NCI-H510A treated with DMSO at 0.1 percent for 48 hours (cell line): ENCODE measurements around the gene VPS37C.
"Not testable (repeated sequence)": the region's sequence is repeated elsewhere in the genome, so short reads cannot be mapped to it uniquely, and the experiment has no call there.

Source experiments
- DNase-seq: peaks from one replicate; lab custom pipeline; 2025; lab: John Stamatoyannopoulos, UW

Gene VPS37C

DNA sequence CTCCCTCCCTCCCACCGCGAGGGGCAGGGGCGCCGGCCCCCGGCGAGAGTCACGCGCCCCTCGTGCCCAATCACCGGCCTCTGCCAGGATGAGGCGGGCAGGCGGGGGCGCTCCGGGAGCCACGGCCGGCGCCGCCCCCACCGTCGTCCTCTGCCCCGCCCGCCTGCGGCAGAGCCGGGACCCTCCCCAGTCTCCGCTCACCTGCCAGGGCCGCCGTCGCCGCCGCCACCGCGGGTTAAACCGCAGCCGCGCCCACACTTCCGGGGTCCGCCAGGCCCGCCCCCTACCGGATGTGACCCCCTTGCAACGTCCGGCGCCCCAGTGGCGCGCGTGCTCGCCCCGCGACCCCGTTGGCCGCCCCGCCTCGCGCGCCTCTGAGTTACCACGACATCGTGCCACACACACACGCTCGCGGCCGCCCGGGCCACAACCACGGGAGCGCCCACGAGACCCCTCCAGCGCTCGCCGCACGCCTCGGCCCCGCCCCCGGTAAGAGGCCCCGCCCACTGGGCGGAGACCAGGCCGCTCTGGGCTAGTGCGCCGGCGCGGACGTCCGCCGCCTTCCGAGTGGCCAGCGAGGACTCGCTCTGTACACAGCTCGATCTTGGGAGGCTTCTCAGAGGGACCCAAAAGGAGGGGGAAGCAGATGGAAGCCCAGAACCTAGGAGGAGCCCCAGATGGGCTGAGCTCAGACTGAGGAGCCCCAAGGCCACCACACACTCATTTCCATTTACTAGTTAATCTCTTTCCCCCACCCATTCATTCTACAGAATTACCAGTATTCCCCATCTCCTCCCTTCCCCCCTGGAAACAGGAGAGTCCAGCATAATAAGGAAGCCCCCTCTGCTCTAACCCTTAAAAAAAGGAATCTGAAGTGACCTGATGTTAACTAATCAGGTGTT lies at the start of gene VPS37C:
Gene VPS37C, minus strand, starts transcription at position 237 of the 902 bp plus-strand sequence. CDS start 22,597 bp downstream, outside the sequence.
- DNase-seq: peak; percentile 80

DNA sequence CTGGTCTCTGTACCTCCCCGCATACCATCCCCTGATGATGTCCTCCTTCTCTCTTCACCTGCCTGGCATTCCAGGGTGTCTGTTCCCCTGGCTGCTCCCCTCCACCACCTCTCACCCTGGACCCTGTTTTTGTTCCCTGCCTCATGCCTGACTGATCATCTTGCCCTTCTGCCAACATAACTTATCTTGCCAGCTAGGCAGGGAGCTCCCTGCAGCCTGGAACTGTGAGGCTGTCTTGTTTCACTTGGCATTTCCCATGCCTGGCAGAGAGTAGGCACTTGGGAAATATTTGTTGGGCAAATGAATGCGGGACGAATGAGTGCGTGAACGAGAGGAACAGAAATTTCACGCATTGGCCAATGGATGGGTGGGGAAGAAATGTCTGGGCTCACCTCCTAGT lies 49.4 kb upstream of the VPS37C start:
- DNase-seq: not testable (repeated sequence)

DNA sequence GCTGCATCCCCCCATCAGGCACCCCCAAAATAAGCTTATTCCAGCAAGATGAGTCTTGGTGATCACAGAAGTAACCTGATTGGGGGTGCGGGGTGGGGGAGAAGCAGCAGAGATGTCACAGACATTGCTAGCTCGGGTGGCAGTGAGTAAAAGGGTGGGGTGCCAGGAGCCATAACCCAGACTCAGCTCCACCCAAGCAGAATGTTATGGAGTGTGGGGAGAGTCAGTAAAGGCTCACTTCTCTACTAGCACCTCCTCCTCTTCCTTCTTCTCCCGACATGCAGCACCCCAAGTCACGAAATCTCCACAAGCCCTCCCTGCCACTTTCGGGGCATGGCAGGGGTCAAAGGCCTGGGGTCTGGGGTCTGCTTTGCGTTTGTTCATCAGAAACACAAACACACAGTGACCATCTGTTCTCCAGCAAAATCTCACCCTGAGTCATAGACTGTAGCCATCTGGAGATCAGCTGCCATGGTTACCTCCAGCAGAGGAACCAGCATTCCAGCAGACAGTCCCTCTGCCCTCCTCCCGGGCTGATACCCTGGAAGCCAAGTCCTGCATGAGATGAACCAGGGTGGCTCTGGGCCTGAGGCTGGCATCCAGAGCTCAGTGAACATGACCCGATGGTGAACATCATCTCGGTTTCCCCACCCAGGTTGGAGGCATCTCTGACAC lies 46.5 kb upstream of the VPS37C start:
- not testable (repeated sequence) for DNase-seq

DNA sequence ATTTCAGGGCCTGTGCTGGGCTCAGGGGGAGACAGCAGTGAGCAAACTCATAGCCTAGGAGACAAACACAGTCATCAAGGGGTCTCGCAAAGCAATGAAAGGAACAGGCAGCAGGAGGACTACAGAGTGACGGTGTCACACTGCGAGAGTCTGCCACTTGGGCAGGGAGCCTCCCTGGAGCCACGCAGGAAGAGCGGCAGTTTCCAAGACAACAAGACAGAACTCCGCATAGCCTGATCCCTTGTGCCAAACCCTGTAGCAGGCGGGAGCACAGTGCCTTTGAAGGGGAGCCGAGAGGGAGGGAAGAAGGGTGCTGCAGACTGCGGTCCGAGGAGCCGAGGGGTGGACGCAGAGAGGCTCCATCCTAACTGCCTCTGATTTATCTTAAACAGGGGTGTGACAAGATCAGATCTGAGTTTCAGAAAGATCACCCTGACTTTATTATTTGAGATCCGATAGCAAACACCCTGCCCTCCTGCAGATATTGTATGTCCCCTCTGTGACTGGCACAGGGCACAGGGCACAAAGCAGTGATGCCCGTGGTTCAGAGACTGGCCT lies 43.4 kb upstream of the VPS37C start:
- not testable (repeated sequence) for DNase-seq

DNA sequence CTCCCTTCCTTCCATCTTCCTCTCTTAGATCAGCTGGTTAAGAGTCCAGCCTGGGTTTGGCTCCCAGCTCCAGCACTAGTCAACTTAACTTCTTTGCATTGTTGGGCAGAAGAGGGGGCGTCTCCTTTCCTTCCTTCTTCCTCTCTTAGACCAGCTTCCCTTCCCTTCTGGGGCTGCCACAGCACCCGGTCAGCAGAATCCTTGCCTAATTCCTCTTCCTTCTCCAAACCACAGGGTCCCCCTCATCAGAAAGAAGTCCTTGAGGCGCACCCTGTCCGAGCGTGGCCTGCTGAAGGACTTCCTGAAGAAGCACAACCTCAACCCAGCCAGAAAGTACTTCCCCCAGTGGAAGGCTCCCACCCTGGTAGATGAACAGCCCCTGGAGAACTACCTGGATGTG lies 42.6 kb upstream of the VPS37C start:
- DNase-seq: not testable (repeated sequence)

DNA sequence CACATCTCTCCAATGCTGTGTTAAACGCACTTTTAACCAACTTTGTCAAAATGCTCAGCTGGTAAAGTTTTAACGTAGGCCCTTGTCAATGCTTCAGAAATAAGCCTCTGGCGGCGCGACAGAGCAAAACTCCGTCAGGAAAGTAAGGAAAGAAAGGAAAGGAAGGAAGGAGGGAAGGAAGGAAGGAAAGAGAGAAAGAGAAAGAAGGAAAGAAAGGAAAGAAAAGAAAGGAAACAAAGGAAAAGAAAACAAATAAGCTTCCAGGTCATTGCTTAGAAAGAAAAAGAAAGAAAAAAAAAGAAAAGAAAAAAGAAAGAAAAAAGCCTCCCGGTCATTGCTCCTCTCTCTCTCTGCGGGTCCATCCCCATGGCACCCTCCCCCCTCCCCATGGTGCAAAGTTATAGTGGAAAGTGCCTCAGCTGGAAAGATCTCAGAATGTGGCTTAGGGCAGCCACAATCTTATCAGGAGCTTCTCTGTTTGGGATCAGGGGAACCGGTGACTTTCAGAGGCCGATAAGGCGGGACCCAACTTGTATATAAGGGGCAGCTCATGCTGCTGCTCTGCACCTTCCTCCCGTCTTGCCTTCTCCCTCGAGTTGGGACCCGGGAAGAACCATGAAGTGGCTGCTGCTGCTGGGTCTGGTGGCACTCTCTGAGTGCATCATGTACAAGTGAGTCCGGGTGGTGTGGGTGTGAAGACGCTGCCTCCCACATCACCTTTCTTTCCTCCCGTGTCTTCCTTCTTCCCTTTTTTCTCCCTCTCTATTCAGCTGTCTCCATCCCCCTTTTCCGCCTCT lies 41.9 kb upstream of the VPS37C start, which contains the start of gene PGA3:
Gene PGA3, plus strand, starts transcription at position 566 of the 797 bp plus-strand sequence. Its CDS starts 50 bp downstream, at position 616.
- DNase-seq: not testable (repeated sequence)

DNA sequence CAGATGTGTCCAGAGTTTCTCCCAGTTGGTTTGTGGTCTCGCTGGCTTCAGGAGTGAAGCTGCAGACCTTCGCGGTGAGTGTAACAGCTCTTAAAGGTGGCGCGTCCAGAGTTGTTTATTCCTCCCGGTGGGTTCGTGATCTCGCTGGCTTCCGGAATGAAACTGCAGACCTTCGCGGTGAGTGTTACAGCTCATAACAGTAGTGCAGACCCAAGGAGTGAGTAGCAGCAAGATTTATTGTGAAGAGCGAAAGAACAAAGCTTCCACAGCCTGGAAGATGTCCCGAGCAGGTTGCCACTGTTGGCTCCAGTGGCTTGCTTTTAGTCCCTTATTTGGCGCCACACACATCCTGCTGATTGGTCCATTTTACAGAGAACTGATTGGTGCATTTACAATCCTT lies 40.2 kb upstream of the VPS37C start:
- DNase-seq: no peak

DNA sequence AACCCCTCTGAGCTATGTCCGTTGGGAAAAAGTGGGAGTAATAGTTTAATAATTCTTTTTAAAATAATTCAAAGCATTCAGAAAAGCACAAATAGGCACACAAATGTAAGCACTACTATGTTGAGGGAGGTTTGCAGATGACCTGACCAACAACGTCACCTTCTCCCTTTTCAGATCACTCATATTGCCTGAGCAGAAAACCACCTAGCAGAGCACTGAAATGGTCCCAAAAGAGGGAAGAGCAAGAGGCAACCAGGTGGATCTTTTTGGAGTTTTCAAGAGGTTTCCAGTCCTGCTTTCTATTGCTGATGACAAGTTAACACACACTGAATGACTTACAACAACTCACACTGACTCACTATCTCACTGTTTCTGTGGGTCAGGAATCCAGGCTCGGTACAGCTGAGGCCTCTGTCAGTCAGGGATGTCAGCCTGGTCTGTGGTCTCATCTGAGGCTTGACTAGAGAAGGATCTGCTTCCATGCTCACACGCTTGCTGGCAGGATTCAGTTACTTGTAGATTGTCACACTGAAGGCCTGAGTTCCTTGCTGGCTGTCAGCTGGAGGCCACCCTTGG lies 37.8 kb upstream of the VPS37C start:
- no peak for DNase-seq

DNA sequence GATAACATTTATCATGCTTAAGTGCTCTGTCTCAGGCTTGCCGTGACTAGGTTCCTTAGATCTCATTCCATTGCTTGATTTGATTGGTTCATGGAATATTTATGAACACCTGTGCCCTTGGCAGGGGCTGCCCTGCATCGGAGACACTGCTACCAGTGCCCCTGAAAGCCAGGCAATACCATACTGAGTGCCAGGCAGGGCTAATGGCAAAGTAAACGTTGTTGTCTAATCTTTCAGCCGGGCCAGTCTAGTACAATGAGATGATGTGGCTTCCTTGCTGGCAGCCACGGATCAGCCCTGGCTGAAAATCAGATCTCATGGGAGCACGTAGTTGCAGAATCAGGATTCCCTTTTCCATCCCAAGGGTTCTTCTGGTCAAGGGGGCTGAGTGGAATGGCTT lies 37.1 kb upstream of the VPS37C start:
- DNase-seq: no peak

DNA sequence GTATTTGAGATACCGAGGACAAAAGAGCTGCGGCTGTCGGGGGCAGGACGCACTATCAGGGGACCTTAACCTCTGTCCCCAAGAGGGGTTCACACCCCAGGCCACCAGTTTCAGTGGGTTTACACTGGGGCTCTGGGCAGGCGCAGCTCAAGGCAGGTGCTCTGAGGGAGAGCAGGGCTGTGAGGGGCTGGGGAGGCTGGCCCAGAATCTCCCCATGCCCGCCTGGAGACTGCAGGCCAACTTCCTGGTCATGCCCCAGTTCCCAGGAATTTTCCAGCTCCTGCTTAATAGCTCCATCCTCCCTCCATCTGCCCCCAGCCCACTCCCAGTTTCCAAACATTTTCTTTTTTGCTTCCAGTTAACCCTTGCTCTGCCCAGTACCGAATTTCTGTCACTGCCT lies 34.5 kb upstream of the VPS37C start:
- DNase-seq: no peak

DNA sequence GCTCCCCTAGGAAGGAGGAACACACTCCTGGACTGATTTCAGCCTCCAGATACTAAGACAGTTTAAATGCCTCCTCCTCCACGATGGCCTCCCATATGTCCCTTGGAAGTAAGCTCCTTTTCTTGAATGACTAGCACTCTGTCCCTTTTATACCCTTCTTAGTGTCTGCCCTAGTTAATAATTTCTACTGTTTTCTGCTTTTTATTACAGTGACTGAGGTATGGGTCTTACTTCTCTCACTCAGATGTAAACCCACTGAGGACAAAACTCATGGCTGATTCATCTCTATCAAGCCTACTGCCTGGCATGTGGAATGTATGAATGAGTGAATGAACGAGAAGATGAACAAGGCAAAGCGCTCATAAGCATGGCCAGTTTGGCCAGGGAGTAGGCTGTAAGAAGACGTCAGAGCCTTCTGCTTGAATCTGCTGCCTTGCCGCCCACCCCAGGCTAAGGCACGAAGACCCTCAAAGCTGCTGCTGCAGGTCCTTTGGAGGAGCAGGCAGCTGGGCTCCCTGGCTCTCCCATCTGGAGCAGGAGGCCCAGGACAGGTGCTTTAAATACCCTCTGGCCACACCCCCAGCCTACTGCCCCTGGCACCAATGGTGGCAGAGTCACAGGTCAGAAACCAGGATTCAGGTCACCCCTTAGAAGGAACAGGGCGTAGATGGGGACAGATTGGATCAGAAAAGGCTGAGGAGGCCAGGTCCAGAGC lies 33.9 kb upstream of the VPS37C start:
- DNase-seq: no peak

DNA sequence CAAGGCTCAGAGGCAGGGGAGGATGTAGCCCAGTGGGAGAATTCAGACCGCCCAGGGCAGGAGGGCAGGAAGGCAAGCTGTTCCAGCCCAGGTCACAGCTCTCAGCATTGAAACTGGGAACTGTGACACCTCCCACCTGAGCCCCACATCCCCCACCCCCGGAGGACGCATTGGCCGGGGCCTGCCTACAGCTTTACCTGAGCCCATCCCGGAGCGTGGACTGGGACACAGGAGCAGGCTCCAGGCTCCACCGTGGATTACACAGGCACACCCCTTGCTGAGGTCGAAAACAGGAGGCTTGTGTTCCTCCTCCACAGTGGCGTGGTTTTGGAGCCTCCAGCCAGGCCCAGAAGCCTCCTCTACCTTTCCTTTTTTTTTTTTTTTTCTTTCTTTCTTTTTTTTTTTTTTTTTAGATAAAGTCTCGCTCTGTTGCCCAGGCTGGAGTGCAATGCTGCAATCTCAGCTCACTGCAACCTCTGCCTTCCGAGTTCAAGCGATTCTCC lies 33.0 kb upstream of the VPS37C start:
- no peak for DNase-seq

DNA sequence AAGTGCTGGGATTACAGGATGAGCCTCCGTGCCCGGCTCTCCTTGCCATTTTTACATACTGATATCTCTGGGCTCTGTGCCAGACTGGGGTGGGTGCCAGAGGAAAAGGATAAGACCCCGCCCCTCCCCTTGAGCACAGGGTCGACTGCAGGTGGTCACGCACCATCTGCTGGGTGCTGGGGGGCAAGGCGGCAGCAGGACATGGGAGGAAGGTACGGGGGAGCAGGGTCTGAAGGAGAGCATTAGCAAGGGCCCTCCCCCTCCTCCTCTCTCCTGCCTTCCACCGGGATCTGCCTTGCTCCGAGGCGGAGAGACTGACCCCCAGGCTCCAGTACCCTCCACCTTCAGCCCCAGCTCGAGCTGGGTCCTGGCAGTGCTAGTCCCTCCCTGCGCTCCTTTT lies 32.4 kb upstream of the VPS37C start:
- no peak for DNase-seq

DNA sequence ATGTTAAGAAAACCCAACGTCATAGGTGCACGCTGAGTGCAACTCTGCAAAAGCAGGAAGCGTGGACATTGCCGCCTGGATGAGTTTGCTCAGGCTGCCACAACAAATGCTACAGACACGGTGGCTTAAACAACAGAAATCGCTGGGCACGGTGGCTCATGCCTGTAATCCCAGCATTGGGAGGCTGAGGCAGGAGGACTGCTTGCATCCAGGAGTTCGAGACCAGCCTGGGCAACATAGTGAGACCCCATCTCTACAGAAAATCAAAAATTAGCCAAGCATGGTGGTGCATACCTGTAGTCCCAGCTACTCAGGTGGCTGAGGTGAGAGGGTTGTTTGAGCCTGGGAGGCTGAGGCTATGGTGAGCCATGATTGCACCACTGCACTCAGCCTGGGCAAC lies 28.7 kb upstream of the VPS37C start:
- DNase-seq: no peak

DNA sequence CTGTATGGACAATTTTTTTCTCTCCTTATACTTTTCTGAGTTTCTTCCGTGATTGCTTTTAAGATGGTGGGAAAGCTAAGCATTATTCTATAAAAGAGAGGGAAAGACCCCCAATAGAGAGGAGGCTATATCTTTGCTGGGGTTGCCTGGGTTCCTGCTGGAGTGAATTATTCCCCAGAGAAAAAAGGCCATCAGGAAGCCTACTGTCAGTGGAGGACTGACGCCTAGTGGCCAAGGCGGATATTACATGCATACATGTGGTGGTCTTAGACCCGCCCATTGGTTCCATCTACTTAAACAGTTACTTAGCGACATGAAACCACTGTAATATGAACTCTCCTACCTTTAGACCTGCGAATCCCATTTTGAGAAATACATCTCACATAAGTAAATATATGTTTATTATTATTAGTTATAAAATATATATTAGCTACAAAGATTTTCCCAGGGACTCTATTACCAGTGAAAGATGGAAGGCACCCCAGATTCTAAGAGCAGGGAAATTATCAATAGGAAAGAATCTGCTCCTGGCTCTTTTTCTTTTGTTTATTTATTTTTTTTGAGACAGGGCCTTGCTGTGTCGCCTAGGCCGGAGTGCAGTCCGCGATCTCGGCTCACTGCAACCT lies 26.4 kb upstream of the VPS37C start:
- peak; percentile 91 for DNase-seq

DNA sequence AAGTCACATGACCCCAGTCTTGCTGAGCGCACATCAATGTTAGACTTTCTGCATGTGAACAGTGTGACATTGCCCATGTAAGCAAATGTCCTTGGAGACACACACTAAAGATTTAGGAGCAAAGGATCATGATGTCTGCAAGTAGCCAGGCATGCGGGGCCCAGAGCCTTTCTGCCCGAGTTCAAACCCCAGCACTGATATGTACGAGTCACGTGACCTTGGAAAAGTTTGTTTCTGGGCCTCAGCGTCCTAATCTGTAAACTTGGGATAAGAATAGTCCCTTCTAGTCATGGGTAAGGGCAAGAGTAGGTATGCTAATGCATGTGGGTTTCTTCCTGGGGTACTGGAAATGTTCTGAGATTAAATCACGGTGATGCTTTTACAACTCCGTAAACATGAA lies 25.3 kb upstream of the VPS37C start:
- no peak for DNase-seq

DNA sequence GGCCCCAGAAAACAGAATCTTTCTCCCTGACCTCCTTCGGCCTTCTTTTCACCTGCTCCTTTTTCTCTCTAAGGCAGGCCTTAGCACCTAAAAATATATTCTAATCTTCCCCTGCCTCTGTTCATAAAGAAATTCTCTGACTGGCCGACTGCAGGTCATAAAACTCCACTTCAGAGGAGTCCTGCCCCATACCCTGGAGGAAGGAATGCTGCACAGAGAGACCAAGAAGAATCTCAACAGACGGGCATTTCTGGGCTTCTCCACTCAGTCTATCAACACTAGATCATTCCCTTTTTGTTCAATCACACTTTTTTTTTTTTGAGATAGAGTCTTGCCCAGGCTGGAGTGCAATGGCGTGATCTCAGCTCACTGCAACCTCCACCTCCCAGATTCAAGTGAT lies 22.4 kb upstream of the VPS37C start:
- no peak for DNase-seq

DNA sequence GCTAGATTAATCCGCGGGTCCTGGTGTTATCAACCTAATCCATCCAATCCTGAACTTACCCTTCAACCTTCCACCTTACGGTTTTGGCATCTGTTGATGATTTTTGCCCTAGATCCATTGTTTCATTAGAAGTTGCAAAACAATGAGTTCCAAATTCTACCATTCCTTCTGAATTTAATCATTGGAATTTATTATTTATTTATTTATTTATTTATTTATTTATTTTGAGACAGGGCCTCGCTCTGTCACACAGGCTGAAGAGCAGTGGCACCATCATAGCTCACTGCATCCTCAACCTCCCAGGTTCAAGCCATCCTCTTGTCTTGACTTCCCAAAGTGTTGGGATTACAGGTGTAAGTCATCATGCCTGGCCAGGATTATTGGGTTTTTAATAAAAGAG lies 20.3 kb upstream of the VPS37C start:
- no peak for DNase-seq

DNA sequence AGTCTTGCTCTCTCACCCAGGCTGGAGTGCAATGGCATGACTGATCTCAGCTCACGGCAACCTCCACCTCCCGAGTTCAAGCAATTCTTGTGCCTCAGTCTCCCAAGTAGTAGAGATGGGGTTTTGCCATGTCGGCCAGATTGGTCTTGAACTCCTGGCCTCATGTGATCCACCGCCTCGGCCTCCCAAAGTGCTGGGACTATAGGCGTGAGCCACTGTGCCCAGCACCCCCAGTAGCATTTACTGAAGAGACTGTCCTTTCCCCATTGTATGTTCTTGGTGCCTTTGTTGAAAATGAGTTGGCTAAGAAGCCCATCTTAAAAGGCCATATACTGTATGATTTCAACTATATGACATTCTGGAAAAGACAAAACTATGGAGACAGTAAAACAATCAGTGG lies 19.0 kb upstream of the VPS37C start:
- DNase-seq: not testable (repeated sequence)

DNA sequence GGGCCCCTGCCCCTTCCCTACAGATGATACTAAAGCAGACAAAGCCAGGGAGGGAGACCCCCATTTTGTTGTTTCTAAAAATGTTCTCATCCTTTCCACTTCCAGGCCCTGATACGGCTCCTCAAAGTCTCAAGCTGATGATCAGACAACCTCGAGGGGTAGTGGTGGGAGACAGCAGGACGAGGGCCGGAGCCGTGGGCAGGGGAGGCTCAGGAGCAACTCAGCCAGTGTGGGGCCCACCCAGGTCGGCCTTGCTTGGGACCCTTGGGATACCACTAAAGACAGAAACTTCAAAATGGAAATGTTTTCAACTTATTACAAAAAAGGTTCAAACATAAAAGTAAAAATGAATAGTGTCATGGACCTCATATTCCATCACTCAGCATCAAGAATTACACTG lies 15.2 kb upstream of the VPS37C start:
- no peak for DNase-seq
